ENCODE data around the gene MAN2B2. TPM values are rescaled to one million over a fixed set of nuclear protein-coding genes. Genes with fewer than 3 reads are reported as not detected.

Gene MAN2B2
- total and polyA plus RNA-seq, 7 donors, result 3.0 to 24.3 (median 18.7) TPM

- TF ChIP-seq POLR2AphosphoS5 (IDR thresholded peaks at IDR 0.05) (no peak), EP300 (IDR thresholded peaks at IDR 0.05) (no peak), POLR2A (IDR thresholded peaks at IDR 0.05) (no peak), CTCF (IDR thresholded peaks at IDR 0.05) (no peak)
- no peaks in the 10 kb centered on the region for H3K36me3 ChIP-seq
- H3K4me3 ChIP-seq, result no peak overlapping the region
- 82 to 84% methylated on average over 10 of the region's 10 CpGs for WGBS, 2 donors
- no peaks in the 10 kb centered on the region for H3K4me1 ChIP-seq
- no peaks in the 10 kb centered on the region for H3K9me3 ChIP-seq
- no peak for DNase-seq
- H3K27me3 ChIP-seq, result no peaks in the 10 kb centered on the region
- no peak overlapping the region for H3K27ac ChIP-seq
- intact Hi-C loops (cut with DNase I), result no loop called here
These were observed 58.3 kb downstream of the MAN2B2 start for GRCh38 chr4:6633091-6633906.

GRCh38 chr4:6634746-6635145 lies 59.8 kb downstream of the MAN2B2 start:
- Histone ChIP-seq H3K27me3 (no peaks in the 10 kb centered on the region), H3K4me1 (peaks cover 0 to 7% (median 5%) of the 10 kb centered on the region in 4 donors), H3K36me3 (no peaks in the 10 kb centered on the region), H3K27ac (no peak overlapping the region), H3K4me3 (no peak overlapping the region), H3K9me3 (no peaks in the 10 kb centered on the region)
- WGBS, 2 donors, result 94% methylated on average over 9 of the region's 9 CpGs
- intact Hi-C loops (cut with DNase I), result no loop called here
- no peak for TF ChIP-seq EP300 (IDR thresholded peaks at IDR 0.05)
- no peak for TF ChIP-seq POLR2AphosphoS5 (IDR thresholded peaks at IDR 0.05)
- no peak for TF ChIP-seq POLR2A (IDR thresholded peaks at IDR 0.05)
- TF ChIP-seq CTCF (IDR thresholded peaks at IDR 0.05), result no peak
- DNase-seq, result no peak

GRCh38 chr4:6639137-6639680 lies 64.2 kb downstream of the MAN2B2 start:
- Histone ChIP-seq H3K4me1 (peaks cover 0 to 36% (median 30%) of the 10 kb centered on the region in 4 donors), H3K27me3 (no peaks in the 10 kb centered on the region), H3K9me3 (no peaks in the 10 kb centered on the region), H3K36me3 (peaks cover 7 to 19% (median 16%) of the 10 kb centered on the region in 4 donors), H3K27ac (no peak overlapping the region), H3K4me3 (no peak overlapping the region)
- WGBS, 2 donors, result 92 to 97% methylated on average over 14 of the region's 14 CpGs
- DNase-seq, result no peak
- intact Hi-C loops (cut with DNase I), result no loop called here
- TF ChIP-seq CTCF (IDR thresholded peaks at IDR 0.05) (no peak), POLR2A (IDR thresholded peaks at IDR 0.05) (no peak), POLR2AphosphoS5 (IDR thresholded peaks at IDR 0.05) (no peak), EP300 (IDR thresholded peaks at IDR 0.05) (no peak)

- 0% methylated on average over 90 of the region's 90 CpGs for WGBS, 2 donors
- H3K4me3 ChIP-seq, result peak within 1 kb of the TSS; percentile 71 to 85 (median 84)
- TF ChIP-seq POLR2AphosphoS5 (IDR thresholded peaks at IDR 0.05) (peak; percentile 95 to 98 (median 98)), POLR2A (IDR thresholded peaks at IDR 0.05) (peak; percentile 92 to 93), EP300 (IDR thresholded peaks at IDR 0.05) (peak in 1 of 4 donors; percentile 53), CTCF (IDR thresholded peaks at IDR 0.05) (no peak)
These were observed 65.5 kb downstream of the MAN2B2 start, which contains the start of gene MRFAP1 for GRCh38 chr4:6640292-6641163. Gene MRFAP1, plus strand, starts transcription at chr4:6640685. Its CDS starts 178 bp downstream, at chr4:6640863.

More at GRCh38 chr4:6640292-6641163, 65.5 kb downstream of the MAN2B2 start, which contains the start of gene MRFAP1:
- Histone ChIP-seq H3K4me1 (peaks cover 0 to 36% (median 30%) of the 10 kb centered on the region in 4 donors), H3K9me3 (no peaks in the 10 kb centered on the region), H3K27ac (peak within 1 kb of the TSS; percentile 93 to 96 (median 95)), H3K36me3 (peaks cover 7 to 19% (median 16%) of the 10 kb centered on the region in 4 donors), H3K27me3 (no peaks in the 10 kb centered on the region)
- DNase-seq, result peak; percentile 96
- intact Hi-C loops (cut with DNase I), result loop anchor here (1.0 to 10.0 kb wide), 8 partner anchors 18 to 424 kb away; partner anchors contain the start of genes BLOC1S4, GRPEL1, KIAA0232 and MAN2B2

All from sigmoid colon (tissue), 7 donors.